ENCODE data around the gene SULT2A1.

Gene SULT2A1

DNA sequence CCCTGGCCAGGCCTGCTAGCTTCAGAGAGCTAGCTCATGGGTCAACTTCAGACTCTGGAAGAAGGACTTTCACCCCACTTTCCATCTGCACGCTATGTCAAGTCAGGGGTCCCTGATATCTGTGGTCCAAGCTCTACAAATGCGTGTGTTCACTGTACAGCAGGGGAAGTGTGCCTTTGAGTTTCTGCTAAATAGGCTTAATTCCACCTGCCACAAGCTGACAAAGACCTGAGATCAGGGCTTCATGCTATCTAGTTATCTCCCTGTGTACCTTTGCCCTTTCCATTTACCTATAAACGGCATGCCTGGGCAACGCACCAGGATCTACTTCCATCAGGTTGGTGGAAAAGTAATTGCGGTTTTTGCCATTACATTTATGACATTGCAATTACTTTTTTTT is 10.7 kb upstream of the SULT2A1 start:
- TF ChIP-seq POLR2AphosphoS5 (IDR thresholded peaks at IDR 0.05; ENCODE audit: low read depth, low read length) (no peak), FOXP2 (optimal IDR thresholded peaks at IDR 0.05; ENCODE audit: borderline replicate concordance, extremely low read depth, extremely low read length, insufficient read depth) (no peak), SIN3A (IDR thresholded peaks at IDR 0.05; ENCODE audit: borderline replicate concordance, insufficient read depth, low read length) (no peak), TAF1 (IDR thresholded peaks at IDR 0.05; ENCODE audit: borderline replicate concordance, insufficient read depth, low read length) (no peak)
- TF ChIP-seq, protein P1, sequence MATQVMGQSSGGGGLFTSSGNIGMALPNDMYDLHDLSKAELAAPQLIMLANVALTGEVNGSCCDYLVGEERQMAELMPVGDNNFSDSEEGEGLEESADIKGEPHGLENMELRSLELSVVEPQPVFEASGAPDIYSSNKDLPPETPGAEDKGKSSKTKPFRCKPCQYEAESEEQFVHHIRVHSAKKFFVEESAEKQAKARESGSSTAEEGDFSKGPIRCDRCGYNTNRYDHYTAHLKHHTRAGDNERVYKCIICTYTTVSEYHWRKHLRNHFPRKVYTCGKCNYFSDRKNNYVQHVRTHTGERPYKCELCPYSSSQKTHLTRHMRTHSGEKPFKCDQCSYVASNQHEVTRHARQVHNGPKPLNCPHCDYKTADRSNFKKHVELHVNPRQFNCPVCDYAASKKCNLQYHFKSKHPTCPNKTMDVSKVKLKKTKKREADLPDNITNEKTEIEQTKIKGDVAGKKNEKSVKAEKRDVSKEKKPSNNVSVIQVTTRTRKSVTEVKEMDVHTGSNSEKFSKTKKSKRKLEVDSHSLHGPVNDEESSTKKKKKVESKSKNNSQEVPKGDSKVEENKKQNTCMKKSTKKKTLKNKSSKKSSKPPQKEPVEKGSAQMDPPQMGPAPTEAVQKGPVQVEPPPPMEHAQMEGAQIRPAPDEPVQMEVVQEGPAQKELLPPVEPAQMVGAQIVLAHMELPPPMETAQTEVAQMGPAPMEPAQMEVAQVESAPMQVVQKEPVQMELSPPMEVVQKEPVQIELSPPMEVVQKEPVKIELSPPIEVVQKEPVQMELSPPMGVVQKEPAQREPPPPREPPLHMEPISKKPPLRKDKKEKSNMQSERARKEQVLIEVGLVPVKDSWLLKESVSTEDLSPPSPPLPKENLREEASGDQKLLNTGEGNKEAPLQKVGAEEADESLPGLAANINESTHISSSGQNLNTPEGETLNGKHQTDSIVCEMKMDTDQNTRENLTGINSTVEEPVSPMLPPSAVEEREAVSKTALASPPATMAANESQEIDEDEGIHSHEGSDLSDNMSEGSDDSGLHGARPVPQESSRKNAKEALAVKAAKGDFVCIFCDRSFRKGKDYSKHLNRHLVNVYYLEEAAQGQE (IDR thresholded peaks at IDR 0.05; ENCODE audit: insufficient read depth in 1 of 2, low read depth in 2 of 2, low read length in 2 of 2), result no peak

DNA sequence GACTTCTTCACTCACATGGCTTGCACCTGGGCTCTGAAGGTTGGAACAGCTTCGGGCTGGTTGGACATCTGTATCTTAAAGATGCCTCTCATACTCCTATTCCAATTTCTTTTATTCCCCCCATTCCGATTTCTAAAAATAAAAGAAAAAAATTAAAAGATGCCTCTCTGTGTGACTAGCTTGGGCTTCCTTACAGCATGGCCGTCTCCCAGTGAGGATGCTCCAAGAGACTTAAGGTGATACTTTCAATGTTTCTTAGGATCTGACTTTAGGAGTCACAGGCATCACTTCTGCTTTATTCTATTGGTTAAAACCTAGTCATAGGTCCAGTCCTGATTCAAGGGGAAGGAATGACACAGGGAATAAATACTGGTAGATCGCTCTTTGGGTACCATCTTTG is 9.9 kb upstream of the SULT2A1 start:
- TF ChIP-seq SIN3A (IDR thresholded peaks at IDR 0.05; ENCODE audit: borderline replicate concordance, insufficient read depth, low read length) (no peak), TAF1 (IDR thresholded peaks at IDR 0.05; ENCODE audit: borderline replicate concordance, insufficient read depth, low read length) (no peak), POLR2AphosphoS5 (IDR thresholded peaks at IDR 0.05; ENCODE audit: low read depth, low read length) (no peak), FOXP2 (optimal IDR thresholded peaks at IDR 0.05; ENCODE audit: borderline replicate concordance, extremely low read depth, extremely low read length, insufficient read depth) (no peak)
- TF ChIP-seq, protein P1 (IDR thresholded peaks at IDR 0.05; ENCODE audit: insufficient read depth in 1 of 2, low read depth in 2 of 2, low read length in 2 of 2), result no peak

DNA sequence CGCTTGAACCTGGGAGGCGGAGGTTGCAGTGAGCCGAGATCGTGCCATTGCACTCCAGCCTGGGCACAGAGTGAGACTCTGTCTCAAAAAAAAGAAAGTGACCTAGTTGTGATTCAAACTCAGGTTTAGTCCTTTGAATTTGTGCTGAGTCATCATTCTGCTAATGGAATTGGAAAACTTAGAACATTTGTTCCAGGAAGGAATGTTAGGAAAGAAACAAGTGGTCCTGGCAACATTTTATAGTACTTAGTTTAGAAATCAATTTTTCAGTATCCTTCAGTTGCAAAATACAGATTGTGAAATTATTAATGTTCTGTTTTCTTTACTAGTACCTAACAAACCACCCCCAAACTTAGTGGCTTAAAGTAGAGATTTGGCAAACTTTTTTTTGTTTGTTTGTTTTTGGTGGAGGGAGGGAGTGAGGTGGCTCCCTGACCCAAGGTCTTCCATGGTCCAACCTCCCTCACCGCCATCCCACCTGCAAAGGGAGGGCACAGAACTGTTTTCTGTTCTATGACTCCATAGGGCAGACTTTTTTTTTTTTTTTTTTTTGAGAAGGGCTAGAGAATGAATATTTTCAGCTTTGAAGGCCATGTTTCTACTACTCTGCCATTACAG is 9.2 kb upstream of the SULT2A1 start:
- no peak for TF ChIP-seq SIN3A (IDR thresholded peaks at IDR 0.05; ENCODE audit: borderline replicate concordance, insufficient read depth, low read length)
- TF ChIP-seq, protein P1 (IDR thresholded peaks at IDR 0.05; ENCODE audit: insufficient read depth in 1 of 2, low read depth in 2 of 2, low read length in 2 of 2), result no peak
- TF ChIP-seq POLR2AphosphoS5 (IDR thresholded peaks at IDR 0.05; ENCODE audit: low read depth, low read length), result no peak
- no peak for TF ChIP-seq FOXP2 (optimal IDR thresholded peaks at IDR 0.05; ENCODE audit: borderline replicate concordance, extremely low read depth, extremely low read length, insufficient read depth)
- no peak for TF ChIP-seq TAF1 (IDR thresholded peaks at IDR 0.05; ENCODE audit: borderline replicate concordance, insufficient read depth, low read length)

DNA sequence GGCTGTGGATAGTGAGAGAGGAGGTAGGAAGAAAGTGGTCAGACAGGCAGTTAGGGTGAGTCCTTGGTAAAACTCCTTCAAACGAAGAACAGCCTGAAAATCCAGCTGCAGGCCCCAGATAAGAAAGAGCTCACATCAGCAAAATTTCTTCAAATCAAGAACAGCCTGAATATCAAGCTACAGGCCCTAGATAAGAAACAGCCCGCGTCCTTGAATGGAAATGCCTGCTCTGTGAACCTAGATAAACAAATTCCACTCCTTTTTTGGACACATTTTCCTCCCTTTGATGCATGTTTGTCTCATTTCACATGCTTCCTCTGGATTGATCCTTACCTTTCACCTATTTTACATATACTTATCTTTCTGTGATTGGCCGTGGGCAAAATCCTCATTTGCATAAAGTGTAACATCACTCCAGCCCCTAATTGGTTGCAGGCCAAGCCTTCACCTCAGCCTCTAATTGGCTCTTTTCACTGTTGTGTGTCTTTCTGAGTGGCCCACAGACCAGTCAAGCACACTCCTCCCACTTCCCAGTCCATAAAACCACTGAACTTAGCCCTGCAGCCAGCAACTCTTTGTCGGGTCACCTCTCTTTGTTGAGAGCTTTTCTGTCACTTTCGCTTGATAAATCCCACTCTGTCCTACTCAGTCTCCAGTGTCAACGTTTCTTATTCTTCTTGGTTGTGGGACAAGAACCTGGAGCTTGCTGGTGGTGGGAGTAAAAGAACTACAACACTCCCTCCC is 6.0 kb upstream of the SULT2A1 start:
- TF ChIP-seq TAF1 (IDR thresholded peaks at IDR 0.05; ENCODE audit: borderline replicate concordance, insufficient read depth, low read length) (no peak), FOXP2 (optimal IDR thresholded peaks at IDR 0.05; ENCODE audit: borderline replicate concordance, extremely low read depth, extremely low read length, insufficient read depth) (no peak), SIN3A (IDR thresholded peaks at IDR 0.05; ENCODE audit: borderline replicate concordance, insufficient read depth, low read length) (no peak), POLR2AphosphoS5 (IDR thresholded peaks at IDR 0.05; ENCODE audit: low read depth, low read length) (no peak)
- TF ChIP-seq, protein P1 (IDR thresholded peaks at IDR 0.05; ENCODE audit: insufficient read depth in 1 of 2, low read depth in 2 of 2, low read length in 2 of 2), result no peak

Data from PFSK-1 (cell line).